ENCODE measurements around the gene SIL1.

Gene SIL1

DNA sequence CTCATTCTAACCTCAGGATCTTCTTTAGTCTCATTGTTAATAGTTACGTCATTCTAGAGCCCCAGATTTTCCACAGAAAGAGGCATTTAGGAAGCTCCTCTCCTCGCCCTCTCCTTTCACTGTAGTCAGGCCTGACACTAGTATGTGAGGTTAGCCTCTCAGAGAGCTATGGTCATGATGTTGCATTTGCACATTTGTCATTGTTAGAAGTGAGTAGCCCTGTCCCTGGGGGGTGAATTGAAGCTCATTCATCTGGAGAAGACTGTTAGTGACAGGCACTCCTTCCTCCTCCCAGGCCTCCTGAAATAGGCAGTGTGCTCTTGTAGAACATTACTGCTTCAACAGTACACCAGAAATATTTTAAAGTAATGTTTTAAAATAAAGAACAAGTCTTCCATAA, 296.5 kb downstream of the SIL1 start:
- Mint-ChIP-seq H3K4me3 (no peak overlapping the region), H3K36me3 (ENCODE audit: low read depth) (peaks cover 10% of the 10 kb centered on the region), H3K4me1 (ENCODE audit: low read depth) (peaks cover 11% of the 10 kb centered on the region), H3K9me3 (no peaks in the 10 kb centered on the region), H3K27me3 (ENCODE audit: low read depth) (peaks cover 16% of the 10 kb centered on the region), H3K27ac (no peak overlapping the region)
- no peak for DNase-seq (ENCODE audit: low spot score)

GRCh38 chr5:138900281-138900965, 297.7 kb downstream of the SIL1 start:
- Mint-ChIP-seq H3K27me3 (ENCODE audit: low read depth) (peaks cover 18% of the 10 kb centered on the region), H3K9me3 (no peaks in the 10 kb centered on the region), H3K36me3 (ENCODE audit: low read depth) (peaks cover 10% of the 10 kb centered on the region), H3K4me1 (ENCODE audit: low read depth) (peaks cover 11% of the 10 kb centered on the region), H3K27ac (no peak overlapping the region), H3K4me3 (no peak overlapping the region)
- DNase-seq (ENCODE audit: low spot score) = peak; percentile 35

DNA sequence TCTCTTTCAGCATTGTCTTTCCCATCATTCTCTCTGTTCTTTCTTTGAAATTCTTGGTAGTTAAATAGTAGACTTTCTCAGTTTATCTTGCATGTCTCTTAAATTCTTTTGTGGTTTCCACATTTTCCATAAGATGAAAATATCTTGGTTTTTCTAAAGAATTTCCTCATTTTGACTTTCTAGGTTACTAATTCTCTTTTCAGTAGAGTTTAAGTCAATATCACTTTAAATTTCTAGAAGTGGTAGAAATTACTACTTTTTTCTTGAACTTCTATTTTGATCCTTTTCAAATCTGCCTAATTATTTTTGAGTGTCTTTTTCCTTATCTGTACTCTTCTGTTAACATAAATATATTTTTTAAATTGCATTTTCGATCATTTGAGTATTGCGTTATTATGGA, 299.4 kb downstream of the SIL1 start:
- H3K27ac Mint-ChIP-seq = no peak overlapping the region
- no peak overlapping the region for H3K4me3 Mint-ChIP-seq
- H3K36me3 Mint-ChIP-seq (ENCODE audit: low read depth) = peaks cover 7% of the 10 kb centered on the region
- DNase-seq (ENCODE audit: low spot score) = no peak
- H3K4me1 Mint-ChIP-seq (ENCODE audit: low read depth) = peaks cover 11% of the 10 kb centered on the region
- peaks cover 20% of the 10 kb centered on the region for H3K27me3 Mint-ChIP-seq (ENCODE audit: low read depth)
- H3K9me3 Mint-ChIP-seq = no peaks in the 10 kb centered on the region

DNA sequence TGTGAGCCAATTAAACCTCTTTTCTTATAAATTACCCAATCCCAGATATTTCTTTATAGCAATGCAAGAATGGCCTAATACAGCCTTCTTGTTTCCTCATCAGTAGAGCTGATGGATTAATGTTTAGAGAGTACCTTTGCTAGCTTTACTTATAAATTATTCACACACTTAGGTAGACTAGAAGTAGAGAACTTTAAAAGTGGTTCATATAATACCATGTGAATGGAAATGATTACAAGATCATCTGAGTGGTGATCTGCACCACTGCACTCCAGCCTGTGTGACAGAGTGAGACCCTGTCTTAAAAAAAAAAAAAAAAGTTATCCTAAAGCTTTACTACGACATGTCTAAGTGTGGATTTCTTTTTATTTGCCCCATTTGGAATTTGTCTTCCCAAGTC, 299.9 kb downstream of the SIL1 start:
- Mint-ChIP-seq H3K4me1 (ENCODE audit: low read depth) (peaks cover 11% of the 10 kb centered on the region), H3K9me3 (no peaks in the 10 kb centered on the region), H3K27ac (no peak overlapping the region), H3K27me3 (ENCODE audit: low read depth) (peaks cover 20% of the 10 kb centered on the region), H3K36me3 (ENCODE audit: low read depth) (peaks cover 7% of the 10 kb centered on the region), H3K4me3 (no peak overlapping the region)
- DNase-seq (ENCODE audit: low spot score) = no peak

Measured in T-helper 2 cell treated with Interferon-gamma antibody and Interleukin-4, amounts not matched to agents 5 μg/mL and 100 μg/mL, for 36 hours (primary cell).